HG02840 (cell line): ENCODE data around the gene CORO1C.

ENCODE experiments used
- ATAC-seq: cut with Tn5 transposase; IDR thresholded peaks from one replicate; pipeline ENCODE4 v1.9.1; 2021; ENCODE audit warnings: mild to moderate bottlenecking, moderate library complexity, moderate number of reproducible peaks; ENCODE audit not compliant: unreplicated experiment, low FRiP score

CORO1C gene

GRCh38 chr12:108653922-108654321 lies 77.4 kb downstream of the CORO1C start:
- ATAC-seq = no peak

- ATAC-seq = no peak
Measured at GRCh38 chr12:108653082-108653516, 78.2 kb downstream of the CORO1C start.

GRCh38 chr12:108650083-108650482 lies 81.2 kb downstream of the CORO1C start:
- no peak for ATAC-seq

GRCh38 chr12:108649669-108650068 lies 81.6 kb downstream of the CORO1C start:
- ATAC-seq = no peak

GRCh38 chr12:108649126-108649525 lies 82.2 kb downstream of the CORO1C start:
- ATAC-seq = no peak

- ATAC-seq = no peak
Measured at GRCh38 chr12:108648371-108648770, 82.9 kb downstream of the CORO1C start.

- ATAC-seq = no peak
Measured at GRCh38 chr12:108647585-108648287, 83.6 kb downstream of the CORO1C start.

- ATAC-seq = no peak
Measured at GRCh38 chr12:108646600-108647579, 84.4 kb downstream of the CORO1C start.

- no peak for ATAC-seq
Measured at GRCh38 chr12:108645686-108646599, 85.4 kb downstream of the CORO1C start.

GRCh38 chr12:108644811-108645120 lies 86.6 kb downstream of the CORO1C start:
- ATAC-seq = no peak

- ATAC-seq = no peak
Measured at GRCh38 chr12:108643941-108644810, 87.1 kb downstream of the CORO1C start.

GRCh38 chr12:108642899-108643654 lies 88.2 kb downstream of the CORO1C start:
- no peak for ATAC-seq

GRCh38 chr12:108642269-108642870 lies 88.9 kb downstream of the CORO1C start:
- no peak for ATAC-seq

GRCh38 chr12:108641446-108642268 lies 89.7 kb downstream of the CORO1C start:
- no peak for ATAC-seq

GRCh38 chr12:108640802-108641445 lies 90.4 kb downstream of the CORO1C start:
- no peak for ATAC-seq

- no peak for ATAC-seq
Measured at GRCh38 chr12:108638997-108639822, 92.1 kb downstream of the CORO1C start.
